Measurements from ENCODE around the gene SLC50A1.

SLC50A1 gene

GRCh38 chr1:155103325-155103724 is 32.3 kb upstream of the SLC50A1 start:
- TF ChIP-seq RAD21 (IDR thresholded peaks at IDR 0.05; ENCODE audit: low read depth): no peak

DNA sequence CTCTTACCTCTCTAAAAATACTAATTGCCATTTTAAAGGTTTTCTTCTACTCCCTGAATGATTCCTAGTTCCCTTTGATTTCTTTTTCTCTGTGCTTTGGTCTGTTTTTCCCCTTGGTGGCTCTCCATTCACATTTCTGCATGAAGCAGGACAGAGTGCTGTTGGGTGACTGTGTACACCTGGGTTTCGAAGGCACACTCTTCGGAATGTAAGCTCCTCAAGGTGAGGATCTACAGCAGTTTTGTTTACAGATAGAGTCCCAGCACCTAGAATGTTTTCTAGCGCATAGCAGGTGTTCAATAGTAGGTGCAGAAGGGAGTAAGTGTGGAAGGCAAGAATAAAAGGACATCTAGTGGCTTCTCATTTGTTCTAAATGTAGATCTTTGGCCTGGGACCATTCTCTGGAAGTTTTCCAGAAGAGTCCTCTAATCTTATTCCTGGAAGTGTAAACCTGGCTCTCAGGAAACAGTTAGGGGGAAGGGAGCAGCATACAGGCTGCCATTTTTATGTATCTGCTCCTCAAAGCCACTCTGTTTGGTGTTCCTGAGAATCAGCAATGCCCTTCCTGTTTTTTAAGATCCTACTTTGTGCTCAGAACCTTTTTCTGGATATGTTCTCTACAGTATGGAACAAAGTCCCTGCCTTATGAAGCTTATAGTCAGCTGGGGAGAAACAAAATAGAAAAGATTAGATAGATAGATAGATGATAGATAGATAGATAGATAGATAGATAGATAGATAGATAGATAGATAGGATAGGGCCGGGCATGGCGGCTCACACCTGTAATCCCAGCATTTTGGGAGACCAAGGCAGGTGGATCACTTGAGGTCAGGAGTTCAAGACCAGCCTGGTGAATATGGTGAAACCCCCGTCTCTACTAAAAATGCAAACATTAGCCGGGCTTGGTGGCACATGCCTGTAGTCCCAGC is 30.8 kb upstream of the SLC50A1 start:
- no peak for TF ChIP-seq TCF12 (IDR thresholded peaks at IDR 0.05; ENCODE audit: low read depth)

DNA sequence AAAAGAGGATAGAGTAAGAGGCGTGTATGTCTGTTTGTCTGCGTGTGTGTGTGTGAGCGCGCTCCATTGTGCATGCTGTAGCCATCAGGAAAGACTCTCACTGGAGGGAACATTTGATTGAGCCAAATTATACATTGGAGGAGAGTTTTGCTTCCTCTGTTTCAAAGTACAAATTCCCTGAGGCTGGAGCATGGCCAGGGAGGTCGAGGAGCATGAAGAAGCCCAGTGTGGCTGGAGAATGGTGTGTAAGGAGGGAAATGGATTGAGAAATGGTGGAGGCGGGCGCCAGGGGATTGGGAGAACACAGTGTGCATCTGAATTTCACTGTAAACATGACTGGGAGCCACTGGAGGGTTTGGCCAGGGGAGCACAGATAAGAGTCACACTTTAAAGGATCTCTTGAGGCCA is 30.0 kb upstream of the SLC50A1 start:
- no peak for TF ChIP-seq EGR1 (IDR thresholded peaks at IDR 0.05)
- TF ChIP-seq ZBTB7A (IDR thresholded peaks at IDR 0.05; ENCODE audit: low read depth): no peak
- no peak for TF ChIP-seq RAD21 (IDR thresholded peaks at IDR 0.05; ENCODE audit: low read depth)
- TF ChIP-seq, protein P1, sequence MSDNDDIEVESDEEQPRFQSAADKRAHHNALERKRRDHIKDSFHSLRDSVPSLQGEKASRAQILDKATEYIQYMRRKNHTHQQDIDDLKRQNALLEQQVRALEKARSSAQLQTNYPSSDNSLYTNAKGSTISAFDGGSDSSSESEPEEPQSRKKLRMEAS (IDR thresholded peaks at IDR 0.05): no peak
- no peak for TF ChIP-seq YY1 (IDR thresholded peaks at IDR 0.05; ENCODE audit: low read depth)
- TF ChIP-seq NFIC (IDR thresholded peaks at IDR 0.05): no peak
- no peak for TF ChIP-seq USF1 (IDR thresholded peaks at IDR 0.05)
- TF ChIP-seq EP300 (IDR thresholded peaks at IDR 0.05; ENCODE audit: borderline replicate concordance): no peak
- TF ChIP-seq FOXM1 (IDR thresholded peaks at IDR 0.05; ENCODE audit: borderline replicate concordance, low read depth): no peak
- TF ChIP-seq TEAD4 (IDR thresholded peaks at IDR 0.05): no peak
- TF ChIP-seq, protein P2, sequence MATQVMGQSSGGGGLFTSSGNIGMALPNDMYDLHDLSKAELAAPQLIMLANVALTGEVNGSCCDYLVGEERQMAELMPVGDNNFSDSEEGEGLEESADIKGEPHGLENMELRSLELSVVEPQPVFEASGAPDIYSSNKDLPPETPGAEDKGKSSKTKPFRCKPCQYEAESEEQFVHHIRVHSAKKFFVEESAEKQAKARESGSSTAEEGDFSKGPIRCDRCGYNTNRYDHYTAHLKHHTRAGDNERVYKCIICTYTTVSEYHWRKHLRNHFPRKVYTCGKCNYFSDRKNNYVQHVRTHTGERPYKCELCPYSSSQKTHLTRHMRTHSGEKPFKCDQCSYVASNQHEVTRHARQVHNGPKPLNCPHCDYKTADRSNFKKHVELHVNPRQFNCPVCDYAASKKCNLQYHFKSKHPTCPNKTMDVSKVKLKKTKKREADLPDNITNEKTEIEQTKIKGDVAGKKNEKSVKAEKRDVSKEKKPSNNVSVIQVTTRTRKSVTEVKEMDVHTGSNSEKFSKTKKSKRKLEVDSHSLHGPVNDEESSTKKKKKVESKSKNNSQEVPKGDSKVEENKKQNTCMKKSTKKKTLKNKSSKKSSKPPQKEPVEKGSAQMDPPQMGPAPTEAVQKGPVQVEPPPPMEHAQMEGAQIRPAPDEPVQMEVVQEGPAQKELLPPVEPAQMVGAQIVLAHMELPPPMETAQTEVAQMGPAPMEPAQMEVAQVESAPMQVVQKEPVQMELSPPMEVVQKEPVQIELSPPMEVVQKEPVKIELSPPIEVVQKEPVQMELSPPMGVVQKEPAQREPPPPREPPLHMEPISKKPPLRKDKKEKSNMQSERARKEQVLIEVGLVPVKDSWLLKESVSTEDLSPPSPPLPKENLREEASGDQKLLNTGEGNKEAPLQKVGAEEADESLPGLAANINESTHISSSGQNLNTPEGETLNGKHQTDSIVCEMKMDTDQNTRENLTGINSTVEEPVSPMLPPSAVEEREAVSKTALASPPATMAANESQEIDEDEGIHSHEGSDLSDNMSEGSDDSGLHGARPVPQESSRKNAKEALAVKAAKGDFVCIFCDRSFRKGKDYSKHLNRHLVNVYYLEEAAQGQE (IDR thresholded peaks at IDR 0.05; ENCODE audit: low read depth): no peak
- no peak for TF ChIP-seq TAF1 (IDR thresholded peaks at IDR 0.05; ENCODE audit: low read depth)
- no peak for TF ChIP-seq CEBPB (IDR thresholded peaks at IDR 0.05)
- no peak for TF ChIP-seq TCF12 (IDR thresholded peaks at IDR 0.05; ENCODE audit: low read depth)
- no peak for TF ChIP-seq CREB1 (IDR thresholded peaks at IDR 0.05; ENCODE audit: low read depth)

- TF ChIP-seq CEBPB (IDR thresholded peaks at IDR 0.05): no peak
- TF ChIP-seq EGR1 (IDR thresholded peaks at IDR 0.05): no peak
These were observed 28.8 kb upstream of the SLC50A1 start for GRCh38 chr1:155106862-155107261.

GRCh38 chr1:155107309-155108264 is 28.1 kb upstream of the SLC50A1 start:
- TF ChIP-seq, protein P1 (IDR thresholded peaks at IDR 0.05): no peak
- TF ChIP-seq FOXM1 (IDR thresholded peaks at IDR 0.05; ENCODE audit: borderline replicate concordance, low read depth) (no peak), ZBTB7A (IDR thresholded peaks at IDR 0.05; ENCODE audit: low read depth) (no peak), USF1 (IDR thresholded peaks at IDR 0.05) (no peak), TCF12 (IDR thresholded peaks at IDR 0.05; ENCODE audit: low read depth) (no peak), RAD21 (IDR thresholded peaks at IDR 0.05; ENCODE audit: low read depth) (no peak), CREB1 (IDR thresholded peaks at IDR 0.05; ENCODE audit: low read depth) (no peak), EGR1 (IDR thresholded peaks at IDR 0.05) (no peak), TAF1 (IDR thresholded peaks at IDR 0.05; ENCODE audit: low read depth) (no peak), YY1 (IDR thresholded peaks at IDR 0.05; ENCODE audit: low read depth) (no peak), NFIC (IDR thresholded peaks at IDR 0.05) (no peak), TEAD4 (IDR thresholded peaks at IDR 0.05) (no peak), CEBPB (IDR thresholded peaks at IDR 0.05) (no peak), EP300 (IDR thresholded peaks at IDR 0.05; ENCODE audit: borderline replicate concordance) (no peak)
- TF ChIP-seq, protein P2 (IDR thresholded peaks at IDR 0.05; ENCODE audit: low read depth): no peak
